HG03565 (cell line): ENCODE measurements around the gene MED12.

ENCODE experiments used
- ATAC-seq: cut with Tn5 transposase; IDR thresholded peaks from one replicate; pipeline ENCODE4 v1.9.1; 2021; ENCODE audit warnings: mild to moderate bottlenecking, moderate library complexity; ENCODE audit not compliant: unreplicated experiment

The MED12 gene

GRCh38 chrX:71184803-71185495, 66.6 kb downstream of the MED12 start:
- no peak for ATAC-seq

GRCh38 chrX:71191248-71191647, 72.9 kb downstream of the MED12 start:
- ATAC-seq, result no peak
